Left renal pelvis (tissue), 4 donors: ENCODE data around the gene HES1. TPM values are rescaled to one million over a fixed set of nuclear protein-coding genes. Genes with fewer than 3 reads are reported as not detected.
"Not testable (repeated sequence)": the region's sequence is repeated elsewhere in the genome, so short reads cannot be mapped to it uniquely, and the experiment has no call there.

ENCODE experiments used
- DNase-seq, 4 donors: peaks; one replicate each; pipeline ENCODE4 v3.0.0-alpha.2; 2013; ENCODE audit warnings: low read depth in 4 of 4, low spot score in 3 of 4
- polyA plus RNA-seq, 4 donors: library from polyadenylated mRNA; unstranded; fragments of 120-200 nt; gene quantifications; one replicate each; pipeline ENCODE4 v1.2.1, GENCODE V29; 2013; ENCODE audit not compliant: insufficient read length in 4 of 4

The HES1 gene
- polyA plus RNA-seq, 4 donors, result 38.9 to 112 (median 88.4) TPM

DNA sequence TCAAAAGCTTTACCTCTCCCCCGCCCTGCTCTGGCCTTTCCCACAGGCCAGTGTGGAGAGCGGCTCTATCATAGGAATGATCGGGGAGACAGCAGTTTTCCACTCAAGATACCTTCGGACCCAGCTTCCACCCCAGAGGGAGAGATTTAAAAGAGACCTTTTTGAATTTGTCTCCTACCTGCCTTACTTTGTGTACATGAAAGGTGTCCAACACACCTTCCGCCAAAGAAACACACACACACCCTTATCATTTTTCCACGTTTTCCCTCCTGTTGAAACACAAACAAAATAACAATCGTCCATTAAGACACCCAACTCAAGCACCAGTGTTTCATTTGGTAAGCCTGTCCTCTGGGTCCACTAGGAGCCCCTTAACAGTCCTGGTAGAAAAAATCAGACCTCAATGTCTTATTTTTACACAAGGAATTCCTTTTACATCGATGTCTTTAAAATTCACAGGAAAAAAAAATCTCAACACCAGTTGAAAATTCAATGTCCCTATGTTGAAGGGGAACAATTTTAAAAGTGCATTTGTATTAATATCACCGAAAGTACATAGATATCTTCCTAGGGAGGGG is 4.0 kb downstream of the HES1 start:
- no peak for DNase-seq

DNA sequence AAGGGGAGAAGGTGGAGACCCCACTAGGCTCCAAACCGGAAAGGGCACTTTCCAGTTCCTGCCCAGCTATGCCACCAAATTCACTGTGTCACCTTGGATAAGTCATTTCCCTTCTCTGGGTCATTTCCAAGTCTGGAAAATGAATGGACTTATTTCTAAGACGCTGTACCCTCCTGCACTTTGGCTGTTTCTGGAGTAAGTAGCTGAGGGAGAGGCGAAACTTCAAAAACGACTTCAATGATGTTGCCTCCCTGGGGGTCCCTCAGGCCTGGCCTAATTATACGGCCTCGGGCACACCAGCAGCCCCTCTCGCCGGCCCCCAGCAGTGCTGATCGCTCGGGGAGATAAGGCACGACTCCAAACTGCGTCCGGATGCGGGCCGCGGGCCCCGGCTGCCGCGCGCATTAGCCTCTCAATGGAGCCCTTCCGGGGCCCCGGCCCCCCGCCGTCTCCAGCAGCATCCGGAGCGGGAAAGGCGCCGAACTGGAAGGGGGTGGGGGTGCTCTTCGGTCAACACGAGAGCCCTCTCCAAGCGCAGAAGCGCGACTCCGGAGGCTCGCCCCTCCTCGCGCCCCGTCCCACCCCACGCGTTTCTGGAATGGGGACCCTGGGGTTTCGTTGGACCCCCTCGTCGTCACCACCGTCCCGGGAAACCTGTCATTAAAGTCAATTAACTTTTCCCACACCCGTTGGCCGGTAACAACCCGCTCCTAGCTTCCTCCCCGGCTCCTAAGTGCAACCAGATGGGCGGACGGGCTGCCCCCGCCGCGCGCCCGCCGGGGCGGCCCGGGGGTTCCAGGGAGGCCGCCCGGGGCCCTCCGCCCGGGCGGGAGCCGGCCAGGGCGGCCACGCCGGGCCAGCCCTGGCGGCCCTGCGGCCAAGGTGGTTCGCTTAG is 4.8 kb downstream of the HES1 start:
- no peak for DNase-seq

DNA sequence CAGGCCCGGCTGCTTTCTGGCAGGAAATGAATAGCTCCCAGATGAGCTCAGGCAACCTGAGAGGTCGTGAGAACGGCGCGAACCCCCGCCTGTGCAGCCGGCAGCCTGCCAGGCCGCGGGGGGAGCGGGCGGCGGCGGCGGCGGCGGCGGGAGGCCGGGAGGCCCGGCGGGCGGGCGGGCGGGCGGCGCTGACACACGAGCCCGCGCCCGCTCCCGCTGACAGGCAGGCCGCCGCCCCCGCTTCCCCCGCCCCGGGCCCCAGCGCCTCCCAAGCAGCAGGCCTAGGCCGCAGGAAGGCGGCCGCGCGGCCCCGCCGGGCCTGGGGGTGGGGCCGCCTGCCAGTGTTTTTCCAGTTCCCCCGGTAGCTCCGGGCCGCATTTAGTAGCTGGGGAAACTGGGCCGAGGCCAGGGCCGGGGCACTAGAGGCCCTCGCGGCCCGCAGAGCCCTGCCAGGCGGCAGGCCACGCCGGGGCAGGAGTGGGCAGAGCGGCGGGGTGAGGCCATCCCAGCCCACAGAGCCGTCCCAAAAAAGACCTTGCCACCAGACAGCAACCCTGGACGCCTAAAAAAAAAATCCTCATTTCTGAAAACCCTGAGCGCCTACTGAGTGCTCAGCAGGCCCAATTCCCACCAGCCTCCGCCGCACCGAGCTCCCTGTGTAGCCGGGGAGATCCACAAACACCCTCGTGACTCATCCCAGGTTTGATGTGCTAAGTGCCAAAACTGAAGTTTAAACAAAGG is 5.6 kb downstream of the HES1 start:
- DNase-seq, result no peak

DNA sequence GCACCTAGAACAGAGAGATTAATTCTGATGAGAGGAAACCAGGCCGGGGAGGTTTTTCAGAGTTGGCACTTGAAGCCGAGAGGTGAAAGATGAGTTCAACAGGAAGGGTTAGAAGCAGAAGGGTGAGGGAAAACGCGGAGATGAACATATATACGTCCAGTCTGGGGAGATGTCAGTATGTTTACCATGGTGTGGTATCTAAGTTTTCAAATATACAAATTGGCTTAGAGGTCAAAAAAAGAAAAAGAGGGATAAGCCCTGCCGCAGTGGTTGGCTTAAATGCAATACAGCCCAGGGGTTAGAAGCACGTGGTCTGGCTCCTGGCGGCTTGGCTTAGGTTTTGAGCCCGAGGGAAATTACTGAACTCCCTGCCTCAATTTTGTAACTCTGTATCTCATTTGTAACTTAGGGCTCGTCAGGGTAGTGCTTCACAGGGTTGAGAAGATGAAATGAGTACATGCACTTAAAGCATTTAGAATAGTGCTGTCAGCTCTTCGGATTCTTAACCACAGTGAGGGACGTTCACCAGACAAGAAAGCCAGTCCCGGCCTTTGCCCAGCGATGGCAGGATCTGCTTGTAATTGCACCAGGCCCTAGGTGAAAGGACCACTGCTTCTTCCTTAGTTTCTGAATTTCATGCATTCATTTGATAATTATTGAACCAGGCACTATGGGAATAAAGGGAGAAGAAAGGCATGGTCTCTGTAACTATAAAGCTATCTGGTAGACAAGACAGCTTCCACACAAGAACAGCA is 6.4 kb downstream of the HES1 start:
- DNase-seq, result no peak

DNA sequence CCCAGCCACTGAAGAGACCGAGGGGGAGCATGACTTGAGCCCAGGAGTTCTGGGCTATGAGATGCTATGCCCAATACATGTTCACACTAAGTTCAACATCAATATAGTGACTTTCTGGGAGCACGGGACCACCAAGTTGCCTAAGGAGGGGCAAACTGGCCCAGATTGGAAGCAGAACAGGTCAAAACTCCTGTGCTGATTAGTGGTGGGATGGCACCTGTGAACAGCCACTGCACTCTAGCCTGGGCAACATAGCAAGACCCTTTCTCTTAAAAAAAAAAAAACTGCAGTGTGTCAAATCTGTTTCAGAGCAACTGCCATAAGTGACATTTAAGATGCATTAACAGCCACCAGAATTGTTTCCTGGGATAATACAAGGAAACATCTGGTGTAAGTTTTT is 9.8 kb downstream of the HES1 start:
- no peak for DNase-seq

DNA sequence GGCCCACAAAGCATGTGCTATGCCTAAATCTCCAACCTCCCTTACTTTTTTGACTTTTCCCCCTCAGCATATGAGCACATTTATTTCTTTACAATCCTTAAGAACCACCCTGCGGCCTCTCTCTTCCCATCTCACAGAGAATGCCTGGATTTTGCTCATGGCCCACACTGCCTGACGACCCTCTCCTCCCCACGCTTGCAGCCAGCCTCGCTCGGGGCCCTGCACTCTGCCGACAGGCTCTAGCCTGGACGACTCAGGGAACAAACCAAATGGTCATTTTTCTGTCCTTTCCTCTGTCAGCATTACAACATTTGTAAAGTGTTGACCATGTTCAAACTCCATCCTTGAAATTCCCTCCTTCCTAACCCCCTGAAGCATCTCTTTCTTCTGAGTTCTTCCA is 11.7 kb downstream of the HES1 start:
- DNase-seq, result no peak

DNA sequence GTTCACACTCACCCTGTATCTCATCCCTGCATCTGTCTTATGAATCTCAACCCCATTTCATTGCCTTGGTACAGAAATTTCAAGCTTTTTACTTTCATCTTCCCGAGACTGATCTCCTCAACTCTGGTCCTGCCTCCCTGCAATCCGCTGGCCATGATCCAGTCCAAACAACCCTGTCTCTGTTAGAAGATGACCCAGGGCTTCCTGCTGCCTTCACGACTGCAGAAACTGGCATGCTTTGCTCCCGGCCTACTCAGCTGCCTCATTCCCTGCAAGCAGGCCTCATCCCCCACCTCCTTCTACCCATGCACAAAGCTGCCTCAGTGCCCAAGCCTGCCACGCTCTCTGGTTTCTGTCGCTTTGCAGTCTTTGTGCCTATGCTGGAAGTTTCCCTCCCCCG is 12.4 kb downstream of the HES1 start:
- DNase-seq, result no peak

DNA sequence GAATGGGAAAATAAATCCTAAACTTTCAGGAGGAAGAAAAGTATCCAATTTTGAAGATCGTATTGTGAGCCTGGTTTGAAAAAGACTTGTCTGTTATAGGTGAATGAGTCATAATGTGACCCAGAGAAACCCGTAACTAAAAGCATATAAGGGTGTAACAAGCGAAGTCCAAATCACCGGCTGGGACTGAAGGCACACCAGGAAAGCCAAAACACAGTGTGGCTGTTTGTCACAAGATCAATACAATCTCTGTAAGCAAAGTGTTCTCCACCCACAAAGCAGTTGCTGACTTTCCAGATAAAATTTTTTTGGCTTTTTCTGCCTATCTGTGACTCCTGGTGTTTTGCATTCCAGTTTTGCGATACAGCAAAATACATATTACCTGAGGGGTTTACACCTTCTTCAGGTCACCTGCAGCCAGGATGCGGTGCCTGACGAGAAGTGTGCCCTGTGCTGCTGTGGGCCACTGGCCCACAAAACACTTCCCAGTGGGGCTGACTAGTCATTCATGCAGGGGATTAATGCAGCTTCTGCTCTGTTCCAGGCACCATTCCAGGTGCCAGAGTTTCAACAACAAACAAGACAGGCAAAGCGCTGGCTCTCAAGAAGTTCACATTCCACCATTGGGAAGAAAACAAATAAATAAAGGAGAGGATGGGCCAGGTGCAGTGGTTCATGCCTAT is 14.4 kb downstream of the HES1 start:
- no peak for DNase-seq

- not testable (repeated sequence) for DNase-seq
Observed at GRCh38 chr3:194150935-194151302, 15.0 kb downstream of the HES1 start.

GRCh38 chr3:194154346-194154745 is 18.4 kb downstream of the HES1 start:
- DNase-seq, result no peak

- DNase-seq, result no peak
Observed at GRCh38 chr3:194156095-194156494, 20.1 kb downstream of the HES1 start.

DNA sequence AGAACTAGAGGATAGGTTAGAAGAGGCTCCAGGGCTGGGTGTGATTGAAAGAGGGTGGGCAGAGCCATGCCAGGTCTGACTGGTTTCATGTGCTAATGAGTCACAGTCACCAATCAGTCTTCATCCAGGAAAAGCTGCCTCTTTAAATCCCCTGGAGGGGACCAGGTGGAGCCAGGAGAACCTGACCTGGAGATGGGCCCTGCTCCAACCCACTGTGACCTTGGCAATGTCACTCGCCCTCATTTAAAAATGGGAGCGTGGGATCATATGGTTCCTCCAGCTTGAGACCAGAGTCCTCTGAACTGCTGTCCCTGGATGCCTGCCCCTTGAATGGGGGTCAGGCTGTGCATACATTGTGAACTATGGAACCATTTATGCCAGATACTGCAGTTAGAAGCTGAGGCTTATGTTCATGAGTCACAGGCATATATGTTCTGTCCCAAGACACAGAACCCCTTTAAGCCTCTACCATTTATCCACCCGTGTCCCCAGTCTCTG is 23.0 kb downstream of the HES1 start:
- no peak for DNase-seq

- DNase-seq, result no peak
Observed at GRCh38 chr3:194160158-194160557, 24.2 kb downstream of the HES1 start.

- no peak for DNase-seq
Observed at GRCh38 chr3:194161131-194162045, 25.4 kb downstream of the HES1 start.

- DNase-seq, result no peak
Observed at GRCh38 chr3:194162070-194162678, 26.2 kb downstream of the HES1 start.

GRCh38 chr3:194162817-194163584 is 27.1 kb downstream of the HES1 start:
- DNase-seq, result no peak

DNA sequence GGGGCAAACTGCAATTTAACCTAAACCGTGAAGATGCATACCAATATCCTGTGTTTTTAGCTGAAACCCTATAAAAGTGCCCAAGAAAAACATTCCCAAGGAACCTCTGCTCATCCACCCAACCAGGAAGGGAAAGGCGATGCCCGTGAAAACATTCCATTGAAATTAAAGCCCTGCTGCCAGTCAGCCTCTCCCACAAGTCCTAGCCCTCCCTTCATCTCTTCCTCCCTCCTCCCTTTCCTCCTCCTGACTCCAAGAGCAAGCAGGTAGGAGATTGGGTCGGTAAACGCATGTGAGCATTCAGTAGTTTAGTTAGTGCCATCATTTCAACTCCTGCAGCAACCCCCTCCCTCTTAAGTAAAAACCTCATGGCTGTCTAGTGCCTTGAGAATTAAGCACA is 27.7 kb downstream of the HES1 start:
- DNase-seq, result no peak

GRCh38 chr3:194164861-194165260 is 28.9 kb downstream of the HES1 start:
- no peak for DNase-seq
